ENCODE data around the gene ZBTB20.

DNA sequence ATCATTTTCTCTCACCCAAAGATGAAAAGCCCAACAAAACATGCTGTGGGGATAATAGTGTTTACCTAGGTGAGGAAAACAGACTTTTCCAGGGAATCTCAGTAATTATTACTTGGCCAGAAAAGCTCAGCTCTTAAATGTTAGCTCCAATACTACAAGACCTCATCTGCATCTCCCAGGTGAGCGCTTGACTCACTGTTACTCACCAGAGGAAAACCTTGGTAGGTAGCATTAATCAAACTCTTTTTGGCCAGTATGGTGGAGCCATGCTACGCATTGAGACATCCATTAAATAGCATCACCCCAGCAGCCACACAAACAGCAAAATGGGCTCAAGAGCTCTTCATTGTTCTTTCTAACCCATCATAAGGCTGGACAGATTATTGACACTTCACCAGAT, 754.3 kb downstream of the ZBTB20 start:
- TF ChIP-seq, protein P1, sequence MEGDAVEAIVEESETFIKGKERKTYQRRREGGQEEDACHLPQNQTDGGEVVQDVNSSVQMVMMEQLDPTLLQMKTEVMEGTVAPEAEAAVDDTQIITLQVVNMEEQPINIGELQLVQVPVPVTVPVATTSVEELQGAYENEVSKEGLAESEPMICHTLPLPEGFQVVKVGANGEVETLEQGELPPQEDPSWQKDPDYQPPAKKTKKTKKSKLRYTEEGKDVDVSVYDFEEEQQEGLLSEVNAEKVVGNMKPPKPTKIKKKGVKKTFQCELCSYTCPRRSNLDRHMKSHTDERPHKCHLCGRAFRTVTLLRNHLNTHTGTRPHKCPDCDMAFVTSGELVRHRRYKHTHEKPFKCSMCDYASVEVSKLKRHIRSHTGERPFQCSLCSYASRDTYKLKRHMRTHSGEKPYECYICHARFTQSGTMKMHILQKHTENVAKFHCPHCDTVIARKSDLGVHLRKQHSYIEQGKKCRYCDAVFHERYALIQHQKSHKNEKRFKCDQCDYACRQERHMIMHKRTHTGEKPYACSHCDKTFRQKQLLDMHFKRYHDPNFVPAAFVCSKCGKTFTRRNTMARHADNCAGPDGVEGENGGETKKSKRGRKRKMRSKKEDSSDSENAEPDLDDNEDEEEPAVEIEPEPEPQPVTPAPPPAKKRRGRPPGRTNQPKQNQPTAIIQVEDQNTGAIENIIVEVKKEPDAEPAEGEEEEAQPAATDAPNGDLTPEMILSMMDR (IDR thresholded peaks at IDR 0.05), result no peak
- no peak for TF ChIP-seq POLR2AphosphoS5 (IDR thresholded peaks at IDR 0.05)
